ENCODE measurements around the gene ALB.

Gene ALB

DNA sequence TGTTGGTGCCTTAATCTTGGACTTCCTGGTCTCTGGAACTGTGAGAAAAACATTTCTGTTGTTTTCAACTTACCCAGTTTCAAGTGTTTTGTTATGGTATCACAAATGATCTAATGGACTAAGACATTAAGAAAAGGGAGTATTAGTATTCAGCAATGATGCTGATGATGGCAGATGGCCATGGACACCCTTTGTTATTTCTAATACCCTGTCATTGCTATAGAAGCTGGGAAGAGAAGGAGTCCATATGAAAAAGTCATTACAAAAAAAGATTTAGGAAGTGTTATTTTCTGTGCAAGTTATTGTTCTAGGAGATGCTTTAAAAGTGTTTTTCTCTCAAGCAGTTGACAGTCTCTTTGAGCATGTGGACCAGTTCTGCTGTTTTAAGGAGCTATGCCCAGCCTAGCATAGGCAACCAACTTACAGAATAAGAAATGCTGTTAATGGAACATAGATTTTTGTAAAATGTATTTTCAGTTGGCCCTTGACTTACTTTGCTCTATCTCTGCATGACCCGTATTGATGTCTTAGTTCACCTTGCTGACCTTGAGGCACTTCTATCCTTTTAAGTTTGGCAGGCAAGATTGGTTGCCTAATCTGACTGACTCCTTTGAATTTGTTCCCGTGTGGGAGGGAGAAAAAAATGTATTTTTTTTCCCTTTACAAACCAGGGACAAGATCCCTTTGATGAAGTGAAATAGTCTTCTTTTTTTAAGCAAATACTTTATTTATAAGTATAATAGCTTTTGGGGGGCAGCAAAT, 25.9 kb downstream of the ALB start:
- no peak for DNase-seq (ENCODE audit: low read depth in 2 of 2)

DNA sequence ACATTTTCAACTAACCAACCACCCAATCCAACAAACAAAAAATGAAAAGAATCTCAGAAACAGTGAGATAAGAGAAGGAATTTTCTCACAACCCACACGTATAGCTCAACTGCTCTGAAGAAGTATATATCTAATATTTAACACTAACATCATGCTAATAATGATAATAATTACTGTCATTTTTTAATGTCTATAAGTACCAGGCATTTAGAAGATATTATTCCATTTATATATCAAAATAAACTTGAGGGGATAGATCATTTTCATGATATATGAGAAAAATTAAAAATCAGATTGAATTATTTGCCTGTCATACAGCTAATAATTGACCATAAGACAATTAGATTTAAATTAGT, 27.7 kb downstream of the ALB start:
- DNase-seq (ENCODE audit: low read depth in 2 of 2): no peak

DNA sequence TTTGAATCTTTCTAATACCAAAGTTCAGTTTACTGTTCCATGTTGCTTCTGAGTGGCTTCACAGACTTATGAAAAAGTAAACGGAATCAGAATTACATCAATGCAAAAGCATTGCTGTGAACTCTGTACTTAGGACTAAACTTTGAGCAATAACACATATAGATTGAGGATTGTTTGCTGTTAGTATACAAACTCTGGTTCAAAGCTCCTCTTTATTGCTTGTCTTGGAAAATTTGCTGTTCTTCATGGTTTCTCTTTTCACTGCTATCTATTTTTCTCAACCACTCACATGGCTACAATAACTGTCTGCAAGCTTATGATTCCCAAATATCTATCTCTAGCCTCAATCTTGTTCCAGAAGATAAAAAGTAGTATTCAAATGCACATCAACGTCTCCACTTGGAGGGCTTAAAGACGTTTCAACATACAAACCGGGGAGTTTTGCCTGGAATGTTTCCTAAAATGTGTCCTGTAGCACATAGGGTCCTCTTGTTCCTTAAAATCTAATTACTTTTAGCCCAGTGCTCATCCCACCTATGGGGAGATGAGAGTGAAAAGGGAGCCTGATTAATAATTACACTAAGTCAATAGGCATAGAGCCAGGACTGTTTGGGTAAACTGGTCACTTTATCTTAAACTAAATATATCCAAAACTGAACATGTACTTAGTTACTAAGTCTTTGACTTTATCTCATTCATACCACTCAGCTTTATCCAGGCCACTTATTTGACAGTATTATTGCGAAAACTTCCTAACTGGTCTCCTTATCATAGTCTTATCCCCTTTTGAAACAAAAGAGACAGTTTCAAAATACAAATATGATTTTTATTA, 28.3 kb downstream of the ALB start:
- DNase-seq (ENCODE audit: low read depth in 2 of 2): no peak

DNA sequence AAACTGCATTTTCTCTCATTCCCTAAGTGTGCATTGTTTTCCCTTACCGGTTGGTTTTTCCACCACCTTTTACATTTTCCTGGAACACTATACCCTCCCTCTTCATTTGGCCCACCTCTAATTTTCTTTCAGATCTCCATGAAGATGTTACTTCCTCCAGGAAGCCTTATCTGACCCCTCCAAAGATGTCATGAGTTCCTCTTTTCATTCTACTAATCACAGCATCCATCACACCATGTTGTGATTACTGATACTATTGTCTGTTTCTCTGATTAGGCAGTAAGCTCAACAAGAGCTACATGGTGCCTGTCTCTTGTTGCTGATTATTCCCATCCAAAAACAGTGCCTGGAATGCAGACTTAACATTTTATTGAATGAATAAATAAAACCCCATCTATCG, 29.1 kb downstream of the ALB start:
- DNase-seq (ENCODE audit: low read depth in 2 of 2): no peak

DNA sequence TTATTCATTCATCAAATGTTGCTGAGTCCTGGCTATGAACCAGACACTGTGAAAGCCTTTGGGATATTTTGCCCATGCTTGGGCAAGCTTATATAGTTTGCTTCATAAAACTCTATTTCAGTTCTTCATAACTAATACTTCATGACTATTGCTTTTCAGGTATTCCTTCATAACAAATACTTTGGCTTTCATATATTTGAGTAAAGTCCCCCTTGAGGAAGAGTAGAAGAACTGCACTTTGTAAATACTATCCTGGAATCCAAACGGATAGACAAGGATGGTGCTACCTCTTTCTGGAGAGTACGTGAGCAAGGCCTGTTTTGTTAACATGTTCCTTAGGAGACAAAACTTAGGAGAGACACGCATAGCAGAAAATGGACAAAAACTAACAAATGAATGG, 30.2 kb downstream of the ALB start:
- DNase-seq (ENCODE audit: low read depth in 2 of 2): no peak

DNA sequence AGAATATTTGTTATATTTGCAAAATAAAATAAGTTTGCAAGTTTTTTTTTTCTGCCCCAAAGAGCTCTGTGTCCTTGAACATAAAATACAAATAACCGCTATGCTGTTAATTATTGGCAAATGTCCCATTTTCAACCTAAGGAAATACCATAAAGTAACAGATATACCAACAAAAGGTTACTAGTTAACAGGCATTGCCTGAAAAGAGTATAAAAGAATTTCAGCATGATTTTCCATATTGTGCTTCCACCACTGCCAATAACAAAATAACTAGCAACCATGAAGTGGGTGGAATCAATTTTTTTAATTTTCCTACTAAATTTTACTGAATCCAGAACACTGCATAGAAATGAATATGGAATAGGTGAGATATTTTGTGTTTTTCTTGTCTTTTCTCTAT, 31.9 kb downstream of the ALB start, which contains the start of gene AFP:
AFP (plus strand) TSS at position 238 of the 400 bp plus-strand sequence; CDS start at position 280, 42 bp downstream.
- DNase-seq (ENCODE audit: low read depth in 2 of 2): no peak

DNA sequence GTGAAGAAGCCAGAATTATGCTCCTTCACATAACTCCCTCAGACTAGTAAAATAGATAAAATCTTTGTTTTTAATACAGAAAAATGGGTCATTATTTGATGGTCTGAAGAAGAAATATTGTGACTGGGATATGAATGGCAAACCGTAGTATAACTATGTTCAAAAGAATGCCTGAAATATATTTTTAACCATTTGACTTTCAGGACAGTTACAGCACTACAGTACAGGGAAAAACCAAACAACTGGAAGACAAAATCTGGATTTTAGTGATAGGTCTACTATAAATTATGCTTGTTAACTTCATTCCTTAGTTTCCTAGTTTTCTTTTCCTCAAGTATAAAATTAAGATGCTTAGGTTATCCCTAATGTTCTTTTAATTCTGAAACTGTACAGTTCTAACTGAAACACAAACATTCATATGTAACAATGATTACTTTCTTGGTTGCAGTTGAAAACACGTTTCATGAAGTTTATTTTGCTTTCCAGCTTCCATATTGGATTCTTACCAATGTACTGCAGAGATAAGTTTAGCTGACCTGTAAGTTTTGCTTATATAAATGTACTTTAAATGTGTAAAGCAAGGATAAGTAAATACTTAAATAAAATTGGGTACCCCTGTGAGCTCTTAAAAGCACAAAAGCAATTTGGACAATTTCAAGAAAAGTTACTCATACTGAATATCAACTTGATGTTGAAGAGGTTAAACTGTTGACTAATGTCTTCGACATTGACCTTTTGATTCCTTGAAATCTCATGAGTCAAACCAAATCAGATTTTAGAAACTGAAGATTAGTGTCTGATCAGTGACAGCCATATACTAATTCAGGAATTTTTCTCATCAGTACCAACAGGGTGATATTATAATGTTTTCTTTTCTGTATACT, 32.8 kb downstream of the ALB start:
- no peak for DNase-seq (ENCODE audit: low read depth in 2 of 2)

DNA sequence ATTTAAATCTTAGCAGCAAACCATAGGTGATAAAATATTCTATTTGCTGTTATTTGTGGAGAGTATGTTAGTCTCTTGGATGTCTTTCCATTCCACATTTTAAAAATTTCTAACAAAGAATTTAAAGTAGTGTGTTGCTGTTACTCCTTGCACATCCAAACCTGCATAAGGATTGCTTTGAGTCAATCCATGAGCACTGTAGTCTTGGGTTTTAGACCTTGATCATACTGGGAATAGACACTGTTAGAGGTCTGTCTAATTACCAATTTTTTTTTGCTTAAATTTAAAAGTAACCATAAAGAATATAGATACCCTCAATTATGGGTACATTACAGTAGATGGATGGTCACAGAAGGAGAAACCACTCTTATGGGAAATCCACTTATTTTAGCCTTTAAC, 33.5 kb downstream of the ALB start:
- DNase-seq (ENCODE audit: low read depth in 2 of 2): no peak

DNA sequence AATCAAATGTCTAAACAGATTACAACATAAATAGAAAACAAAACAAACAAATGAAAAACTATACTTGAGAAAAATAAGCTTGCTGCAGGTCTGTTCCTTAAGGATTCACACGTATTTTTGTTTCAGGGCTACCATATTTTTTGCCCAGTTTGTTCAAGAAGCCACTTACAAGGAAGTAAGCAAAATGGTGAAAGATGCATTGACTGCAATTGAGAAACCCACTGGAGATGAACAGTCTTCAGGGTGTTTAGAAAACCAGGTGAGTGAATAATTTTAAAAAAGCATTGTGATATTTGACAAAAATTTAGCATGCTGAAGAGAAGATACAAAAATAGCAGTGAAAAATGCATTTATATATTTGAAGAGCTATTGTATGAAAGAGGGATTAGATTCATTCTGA, 34.0 kb downstream of the ALB start:
- DNase-seq (ENCODE audit: low read depth in 2 of 2): no peak

DNA sequence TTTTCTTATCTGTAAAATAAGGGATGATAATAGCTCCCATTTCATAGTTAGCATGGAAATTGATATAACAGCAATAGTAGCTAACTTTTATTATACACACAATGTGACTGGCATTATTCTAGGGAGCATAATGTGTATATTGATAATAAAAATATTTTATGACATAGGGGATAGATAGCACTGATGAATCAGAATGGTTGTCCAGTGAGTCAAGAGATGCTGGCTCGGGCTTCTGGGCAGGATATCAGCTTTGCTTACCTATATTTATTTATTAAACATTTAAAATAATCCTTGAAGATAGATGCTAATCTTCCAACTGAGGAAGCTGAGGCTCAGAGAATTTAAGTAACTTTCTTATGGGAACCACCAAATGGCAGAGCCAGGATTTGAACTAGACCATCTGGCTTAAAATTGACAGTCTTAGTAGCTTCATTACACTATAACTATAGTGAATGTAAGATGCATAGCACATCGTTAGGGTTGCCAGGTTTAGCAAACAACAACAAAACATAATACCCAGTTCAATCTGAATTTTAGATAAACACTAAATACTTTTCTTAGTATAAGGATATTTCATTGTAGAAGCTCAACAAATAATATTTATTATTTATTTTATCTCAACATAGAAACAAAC, 34.6 kb downstream of the ALB start:
- no peak for DNase-seq (ENCODE audit: low read depth in 2 of 2)

DNA sequence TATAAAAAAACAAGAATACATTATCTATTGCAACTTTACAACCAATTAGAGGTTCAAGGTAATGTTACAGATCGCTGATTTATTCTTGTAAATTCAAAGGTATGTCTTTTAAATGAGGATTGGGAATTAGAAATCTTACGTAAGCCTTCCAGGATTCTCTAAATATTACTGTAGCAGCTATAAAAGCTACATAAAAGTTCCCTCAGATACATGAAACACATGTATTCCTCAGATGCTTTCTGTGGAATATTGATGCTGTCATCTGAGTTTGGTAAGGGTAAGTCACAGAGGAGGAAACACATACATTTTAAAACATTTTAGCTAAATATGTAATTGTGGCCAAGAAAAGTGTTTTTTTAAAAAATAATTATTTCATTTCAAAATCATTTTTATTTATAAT, 35.4 kb downstream of the ALB start:
- DNase-seq (ENCODE audit: low read depth in 2 of 2): no peak

DNA sequence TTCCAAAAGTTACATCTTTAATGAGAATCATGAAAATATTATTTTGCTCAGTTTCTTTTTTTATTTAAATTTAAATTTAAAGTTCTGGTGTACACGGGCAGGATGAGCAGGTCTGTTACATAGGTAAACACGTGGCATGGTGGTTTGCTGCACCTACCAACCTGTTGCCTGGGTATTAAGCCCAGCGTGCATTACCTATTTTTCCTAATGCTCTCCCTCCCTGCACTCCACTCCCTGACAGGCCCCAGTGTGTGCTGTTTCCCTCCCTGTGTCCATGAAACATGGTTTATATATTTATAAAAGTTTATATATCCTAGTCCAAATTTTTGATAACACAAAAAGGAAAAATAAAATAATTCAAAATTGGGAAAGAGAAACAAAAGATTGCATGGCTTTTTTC, 35.9 kb downstream of the ALB start:
- DNase-seq (ENCODE audit: low read depth in 2 of 2): no peak

DNA sequence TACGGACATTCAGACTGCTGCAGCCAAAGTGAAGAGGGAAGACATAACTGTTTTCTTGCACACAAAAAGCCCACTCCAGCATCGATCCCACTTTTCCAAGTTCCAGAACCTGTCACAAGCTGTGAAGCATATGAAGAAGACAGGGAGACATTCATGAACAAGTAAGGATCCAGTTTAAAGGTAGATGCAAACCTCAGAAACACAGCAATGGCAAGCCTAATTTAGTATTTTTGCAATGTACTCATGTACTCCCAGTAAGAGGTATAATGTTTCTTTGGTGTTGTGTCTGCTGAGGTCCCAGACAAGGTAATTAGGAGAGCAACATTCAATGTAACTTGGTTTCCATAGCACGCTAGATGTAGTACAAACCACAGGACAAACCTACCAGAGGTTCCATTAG, 36.6 kb downstream of the ALB start:
- DNase-seq (ENCODE audit: low read depth in 2 of 2): no peak

DNA sequence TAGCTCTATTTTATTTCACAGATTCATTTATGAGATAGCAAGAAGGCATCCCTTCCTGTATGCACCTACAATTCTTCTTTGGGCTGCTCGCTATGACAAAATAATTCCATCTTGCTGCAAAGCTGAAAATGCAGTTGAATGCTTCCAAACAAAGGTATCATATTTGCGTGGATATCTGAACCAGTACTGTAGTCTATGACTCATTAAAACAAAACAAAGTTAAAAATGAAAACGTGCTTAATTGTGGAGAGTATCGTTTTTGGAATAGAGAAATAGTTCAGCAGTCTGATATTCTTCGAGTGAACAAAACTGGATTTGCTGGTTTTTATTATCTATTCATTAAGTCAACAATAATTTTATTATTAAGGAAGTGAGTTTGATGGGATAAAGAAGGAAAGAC, 38.2 kb downstream of the ALB start:
- no peak for DNase-seq (ENCODE audit: low read depth in 2 of 2)

DNA sequence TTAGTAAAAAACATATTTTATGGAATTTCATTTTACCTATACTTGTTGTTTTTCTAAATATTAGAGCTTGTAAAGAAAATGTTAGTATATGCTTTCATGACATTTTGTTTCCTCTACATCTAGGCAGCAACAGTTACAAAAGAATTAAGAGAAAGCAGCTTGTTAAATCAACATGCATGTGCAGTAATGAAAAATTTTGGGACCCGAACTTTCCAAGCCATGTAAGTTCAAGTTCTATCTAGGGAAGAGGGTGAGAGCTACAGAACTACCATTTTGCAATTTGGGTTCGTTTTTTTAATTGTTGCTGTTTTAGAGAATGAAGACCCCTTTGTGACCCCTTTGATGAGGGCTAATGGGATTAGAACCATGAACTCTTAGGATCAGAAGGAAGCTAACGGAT, 39.1 kb downstream of the ALB start:
- no peak for DNase-seq (ENCODE audit: low read depth in 2 of 2)

DNA sequence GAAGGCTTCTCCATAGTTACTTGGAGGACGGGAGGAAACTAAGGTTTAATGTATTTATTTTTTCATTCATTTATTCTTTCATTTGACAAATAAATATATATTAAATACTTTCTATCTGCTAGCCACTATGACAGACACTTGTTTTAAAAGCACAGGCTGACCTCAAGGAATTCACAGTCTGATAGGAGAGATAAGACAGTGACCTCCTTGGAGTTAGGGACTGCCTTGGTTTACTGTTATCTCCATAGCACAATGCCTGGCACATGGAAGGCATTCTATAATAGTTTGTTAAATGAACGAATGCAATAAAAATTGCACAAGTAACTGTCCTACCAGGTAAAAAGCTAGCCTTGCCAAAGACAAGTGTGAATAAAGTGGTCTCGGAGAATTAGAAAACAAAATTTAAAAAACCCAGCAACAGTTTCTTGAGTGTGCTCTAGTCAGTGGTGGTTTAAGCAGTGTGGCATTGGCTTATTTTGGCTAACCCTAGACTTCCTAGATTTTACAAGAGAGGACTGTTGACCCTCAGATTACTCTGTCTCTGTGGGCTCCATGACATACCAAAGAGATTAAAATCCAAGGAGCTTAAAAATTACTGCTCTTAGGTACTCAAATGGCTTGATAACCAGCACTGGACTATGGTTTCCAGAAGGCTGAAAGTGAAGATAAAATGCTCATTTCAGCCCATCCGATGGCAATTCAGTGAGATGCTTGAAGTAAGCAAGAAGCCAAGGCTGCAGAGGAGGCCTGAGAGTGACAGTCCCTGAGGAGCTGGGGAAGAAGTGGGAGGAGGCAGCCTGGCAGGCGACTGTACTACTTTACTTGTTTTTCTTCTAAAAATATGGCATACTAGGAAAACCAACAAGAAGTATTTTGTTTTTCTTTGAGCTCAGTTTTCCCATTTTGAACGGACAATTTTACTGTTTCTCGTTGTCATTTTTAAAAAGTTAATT, 41.6 kb downstream of the ALB start:
- DNase-seq (ENCODE audit: low read depth in 2 of 2): no peak

DNA sequence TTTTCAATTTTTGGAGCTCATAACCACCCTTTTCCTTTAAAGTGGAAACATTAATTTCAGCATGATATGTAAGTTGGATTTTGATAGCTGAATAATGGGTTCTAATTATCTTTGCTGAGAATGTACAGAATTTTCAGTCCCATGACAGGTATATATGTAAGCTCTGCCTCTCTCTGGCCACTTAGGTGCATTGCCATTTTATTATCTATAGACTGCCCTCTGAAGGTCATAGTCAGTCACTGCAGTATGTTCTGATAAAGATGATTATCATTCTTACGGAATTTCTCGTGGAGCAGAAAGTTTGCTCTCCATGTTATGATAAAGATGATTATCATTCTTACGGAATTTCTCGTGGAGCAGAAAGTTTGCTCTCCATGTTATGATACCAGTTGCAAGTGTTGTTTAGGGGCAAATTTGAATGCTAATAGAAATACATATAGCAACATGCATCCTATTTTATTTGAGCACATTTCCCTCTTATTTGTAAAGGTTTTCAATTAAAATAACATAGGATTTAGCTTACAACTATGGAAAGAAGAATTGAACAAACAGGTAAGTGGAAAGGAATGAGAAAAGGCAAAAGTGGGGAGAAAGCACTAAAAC, 42.4 kb downstream of the ALB start:
- DNase-seq (ENCODE audit: low read depth in 2 of 2): no peak

DNA sequence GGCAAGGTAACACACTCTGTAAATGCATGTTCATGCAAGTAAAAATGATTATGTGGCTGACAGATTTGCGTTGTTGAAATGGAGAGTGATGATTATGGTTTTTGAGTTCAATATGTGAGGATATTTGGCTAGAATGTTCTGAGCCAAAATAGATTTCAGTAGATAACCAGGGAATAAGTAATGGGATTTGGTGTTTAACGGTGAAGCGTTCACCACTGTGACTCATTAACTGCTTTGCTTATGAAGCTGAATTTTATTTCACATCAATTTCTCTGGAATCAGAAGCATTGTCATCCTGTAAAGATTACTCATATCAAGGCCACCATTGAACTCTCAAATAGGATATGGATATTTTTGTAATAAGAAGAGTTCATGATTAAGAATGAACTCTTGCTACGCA, 43.6 kb downstream of the ALB start:
- no peak for DNase-seq (ENCODE audit: low read depth in 2 of 2)

DNA sequence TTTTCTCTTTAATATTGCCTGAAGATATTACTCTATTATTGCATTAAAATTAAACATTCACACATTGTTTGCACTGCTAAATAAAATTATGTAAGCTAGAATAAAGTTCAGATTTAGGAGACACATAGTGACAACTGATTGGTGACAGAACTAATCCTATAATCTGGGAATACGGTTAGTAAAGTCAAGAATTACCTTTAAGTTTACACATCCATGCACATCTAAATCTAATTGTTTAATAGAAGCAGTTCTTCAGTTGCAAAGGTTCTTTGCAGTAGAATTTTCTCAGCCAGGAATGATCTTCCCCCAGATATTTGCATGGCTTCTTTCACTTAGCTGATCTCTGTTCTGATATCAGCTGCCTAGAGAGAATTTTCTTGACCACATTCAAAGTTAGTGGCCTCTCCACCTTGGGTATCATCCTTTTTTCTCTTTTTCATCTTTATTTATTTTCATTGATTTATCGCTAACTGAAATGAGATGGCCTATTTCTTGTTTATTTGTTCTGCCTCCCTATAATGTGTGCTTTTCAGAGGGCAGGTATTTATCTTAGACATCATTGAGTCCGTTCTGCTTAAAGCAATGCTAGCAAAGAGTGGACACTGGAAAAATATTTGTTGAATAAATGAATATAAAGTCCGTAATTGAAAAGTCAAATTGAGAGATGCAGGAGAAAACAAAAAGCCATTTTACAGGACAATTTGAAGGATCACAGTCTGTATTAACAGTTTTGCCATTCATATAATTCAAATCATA, 44.5 kb downstream of the ALB start:
- no peak for DNase-seq (ENCODE audit: low read depth in 2 of 2)
